NCI-H1930 (cell line): ENCODE results near the gene ISOC1.
A peak's percentile ranks its signal among the peaks of the same experiment; 100 is the strongest.

Source experiments
- DNase-seq, 2 experiments: peaks; one replicate each; lab custom pipeline; 2025; lab: John Stamatoyannopoulos, UW

The ISOC1 gene

GRCh38 chr5:129094924-129095899, 663 bp downstream of the ISOC1 start:
- peak in 1 of 2 experiments; percentile 2 for DNase-seq

GRCh38 chr5:129096382-129096991, 1.9 kb downstream of the ISOC1 start:
- no peak for DNase-seq

- no peak for DNase-seq
Measured at GRCh38 chr5:129097498-129098296, 3.1 kb downstream of the ISOC1 start.

- DNase-seq = no peak
Measured at GRCh38 chr5:129098488-129099183, 4.1 kb downstream of the ISOC1 start.

GRCh38 chr5:129099184-129099569, 4.6 kb downstream of the ISOC1 start:
- DNase-seq = no peak

GRCh38 chr5:129101794-129102193, 7.2 kb downstream of the ISOC1 start:
- DNase-seq = no peak

GRCh38 chr5:129103397-129103796, 8.8 kb downstream of the ISOC1 start:
- no peak for DNase-seq

- DNase-seq = no peak
Measured at GRCh38 chr5:129104915-129105455, 10.4 kb downstream of the ISOC1 start.

GRCh38 chr5:129107637-129108036, 13.1 kb downstream of the ISOC1 start:
- DNase-seq = no peak

GRCh38 chr5:129110742-129111141, 16.2 kb downstream of the ISOC1 start:
- DNase-seq = no peak

GRCh38 chr5:129111351-129111750, 16.8 kb downstream of the ISOC1 start:
- no peak for DNase-seq

- no peak for DNase-seq
Measured at GRCh38 chr5:129112295-129112694, 17.7 kb downstream of the ISOC1 start.

GRCh38 chr5:129113867-129114266, 19.3 kb downstream of the ISOC1 start:
- no peak for DNase-seq

- DNase-seq = no peak
Measured at GRCh38 chr5:129114539-129115193, 20.1 kb downstream of the ISOC1 start.

- DNase-seq = no peak
Measured at GRCh38 chr5:129115680-129116079, 21.1 kb downstream of the ISOC1 start.

- no peak for DNase-seq
Measured at GRCh38 chr5:129116797-129117196, 22.2 kb downstream of the ISOC1 start.

GRCh38 chr5:129118405-129118804, 23.9 kb downstream of the ISOC1 start:
- DNase-seq = no peak

GRCh38 chr5:129118826-129119225, 24.3 kb downstream of the ISOC1 start:
- no peak for DNase-seq

GRCh38 chr5:129120158-129120581, 25.6 kb downstream of the ISOC1 start:
- DNase-seq = no peak

- no peak for DNase-seq
Measured at GRCh38 chr5:129122560-129122959, 28.0 kb downstream of the ISOC1 start.

- no peak for DNase-seq
Measured at GRCh38 chr5:129124608-129125007, 30.1 kb downstream of the ISOC1 start.
